AG09319 (cell line): ENCODE data around the gene RASAL2.

ENCODE experiments used
- DNase-seq: peaks from one replicate; pipeline ENCODE4 v3.0.0-alpha.2; 2010; ENCODE audit warnings: low read depth; ENCODE audit errors: extremely low read depth
- TF ChIP-seq, protein P1 (sequence below): IDR thresholded peaks from 2 replicates; pipeline ENCODE4 v1.5.1; 2011; ENCODE audit warnings: low read depth, mild to moderate bottlenecking, inconsistent platforms, low read length, moderate library complexity

Gene RASAL2

DNA sequence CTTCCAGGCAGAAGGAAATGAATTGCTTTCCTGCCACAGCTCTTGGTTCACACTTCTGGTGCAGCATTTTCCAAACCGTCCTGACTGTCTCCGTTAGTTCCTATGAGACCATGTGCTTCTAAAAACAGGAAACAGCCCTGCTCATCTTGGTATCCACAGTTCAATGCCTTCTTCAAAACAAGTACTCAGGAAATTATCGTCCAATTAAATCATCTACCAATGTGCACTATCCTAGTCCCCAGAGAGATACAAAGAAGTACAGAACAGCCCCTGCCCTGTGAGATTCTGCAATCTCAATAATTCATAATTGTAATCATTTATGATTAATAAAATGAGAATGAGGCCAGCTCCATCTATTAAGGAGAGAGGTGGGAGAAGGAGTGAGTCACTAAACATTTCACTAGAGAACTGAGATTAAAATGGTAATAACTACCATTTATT is 391.7 kb downstream of the RASAL2 start:
- no peak for DNase-seq
- TF ChIP-seq, protein P1, sequence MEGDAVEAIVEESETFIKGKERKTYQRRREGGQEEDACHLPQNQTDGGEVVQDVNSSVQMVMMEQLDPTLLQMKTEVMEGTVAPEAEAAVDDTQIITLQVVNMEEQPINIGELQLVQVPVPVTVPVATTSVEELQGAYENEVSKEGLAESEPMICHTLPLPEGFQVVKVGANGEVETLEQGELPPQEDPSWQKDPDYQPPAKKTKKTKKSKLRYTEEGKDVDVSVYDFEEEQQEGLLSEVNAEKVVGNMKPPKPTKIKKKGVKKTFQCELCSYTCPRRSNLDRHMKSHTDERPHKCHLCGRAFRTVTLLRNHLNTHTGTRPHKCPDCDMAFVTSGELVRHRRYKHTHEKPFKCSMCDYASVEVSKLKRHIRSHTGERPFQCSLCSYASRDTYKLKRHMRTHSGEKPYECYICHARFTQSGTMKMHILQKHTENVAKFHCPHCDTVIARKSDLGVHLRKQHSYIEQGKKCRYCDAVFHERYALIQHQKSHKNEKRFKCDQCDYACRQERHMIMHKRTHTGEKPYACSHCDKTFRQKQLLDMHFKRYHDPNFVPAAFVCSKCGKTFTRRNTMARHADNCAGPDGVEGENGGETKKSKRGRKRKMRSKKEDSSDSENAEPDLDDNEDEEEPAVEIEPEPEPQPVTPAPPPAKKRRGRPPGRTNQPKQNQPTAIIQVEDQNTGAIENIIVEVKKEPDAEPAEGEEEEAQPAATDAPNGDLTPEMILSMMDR, result no peak

DNA sequence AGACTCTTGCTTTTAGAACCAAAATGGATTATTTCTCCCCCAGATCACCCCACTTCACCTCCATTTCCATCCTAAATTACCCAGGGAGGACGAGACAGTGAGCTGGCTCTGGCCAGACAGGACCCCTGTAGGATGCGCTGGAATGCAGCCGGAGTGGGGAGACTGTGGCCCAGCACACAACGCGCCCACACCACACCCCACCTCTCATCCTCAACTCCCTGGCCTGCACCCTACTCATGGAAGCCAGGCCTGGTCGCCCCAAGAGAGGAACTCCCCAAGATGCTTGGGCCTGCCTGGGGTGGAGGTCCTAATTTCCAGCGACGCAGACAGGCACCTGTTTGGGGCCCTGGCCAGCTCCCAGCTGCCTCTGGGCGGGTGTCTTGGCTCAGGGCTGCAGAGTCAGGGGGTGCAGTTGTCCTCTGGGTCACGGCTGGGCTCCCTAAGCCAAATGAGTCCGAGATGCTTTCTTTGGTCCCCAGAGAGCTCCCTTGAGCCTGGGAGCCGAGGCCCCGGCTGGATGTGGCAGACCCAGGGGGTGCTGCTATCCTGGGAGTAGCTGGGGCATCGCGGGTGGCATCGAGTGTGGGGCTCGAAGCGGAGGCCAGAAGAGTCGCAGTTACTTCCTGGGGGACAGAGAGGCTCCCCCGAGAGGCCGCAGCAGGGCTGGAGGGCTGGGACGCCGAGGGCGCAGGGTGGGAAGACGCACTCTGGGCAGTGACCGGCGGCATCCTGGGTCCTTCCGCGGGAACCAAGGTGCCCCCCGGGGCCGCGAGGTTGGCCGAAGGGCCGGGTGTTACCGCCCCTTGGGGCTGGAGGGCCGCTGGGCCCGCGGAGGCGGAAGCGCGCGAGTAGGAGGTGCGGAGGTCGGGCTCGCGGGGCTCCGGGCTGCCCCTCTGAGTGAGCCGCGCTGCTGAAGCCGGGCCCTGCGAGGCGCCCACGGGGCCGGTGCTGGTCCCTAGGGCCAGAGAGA is 392.5 kb downstream of the RASAL2 start:
- TF ChIP-seq, protein P1, result no peak
- DNase-seq, result no peak

DNA sequence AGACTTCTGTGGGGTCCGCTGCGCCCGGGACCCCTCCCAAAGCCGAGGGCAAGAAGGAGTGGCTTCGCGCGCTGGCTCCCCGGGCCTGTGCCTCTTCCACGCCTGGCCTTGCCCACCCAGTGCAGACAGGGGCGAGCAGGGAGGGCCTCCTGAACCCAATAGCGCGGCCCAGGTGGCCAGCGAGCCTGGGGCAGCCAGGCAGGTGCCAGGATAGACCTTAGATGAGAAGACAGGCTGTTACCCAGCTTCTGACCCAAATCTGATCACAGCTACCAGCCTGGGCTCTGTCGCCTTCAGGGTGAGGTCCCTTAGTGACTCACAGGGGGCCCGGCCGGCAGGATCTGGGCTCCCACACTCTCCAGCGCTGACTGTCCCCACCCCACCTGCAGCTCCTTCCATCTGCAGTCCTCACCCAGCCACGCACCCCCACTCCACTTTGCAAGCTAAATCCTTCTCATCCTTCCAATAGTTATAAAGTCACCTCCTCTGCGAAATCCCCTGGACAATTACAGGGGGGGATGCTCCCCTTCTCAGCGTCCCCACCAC is 393.2 kb downstream of the RASAL2 start:
- no peak for DNase-seq
- TF ChIP-seq, protein P1, result no peak

DNA sequence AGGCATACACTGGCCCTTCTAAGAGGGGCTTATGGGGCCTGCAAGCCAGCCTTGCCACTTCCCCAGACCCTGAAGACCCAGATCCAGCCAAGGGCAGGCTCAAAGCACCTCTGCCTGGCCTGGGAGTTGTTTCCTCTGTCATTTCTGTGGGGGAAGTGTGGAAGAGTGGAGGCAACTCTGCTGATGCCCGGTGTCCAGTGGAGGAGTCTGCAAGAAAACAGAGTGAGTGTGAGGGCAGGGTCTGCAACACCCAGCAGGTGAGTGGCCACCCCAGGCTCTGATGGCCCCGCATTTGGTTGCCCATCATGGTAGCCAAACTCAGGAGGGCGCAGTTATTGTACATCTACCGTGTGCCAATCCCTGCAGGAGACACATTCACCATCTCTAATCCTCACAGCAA is 394.5 kb downstream of the RASAL2 start:
- TF ChIP-seq, protein P1, result no peak
- no peak for DNase-seq

DNA sequence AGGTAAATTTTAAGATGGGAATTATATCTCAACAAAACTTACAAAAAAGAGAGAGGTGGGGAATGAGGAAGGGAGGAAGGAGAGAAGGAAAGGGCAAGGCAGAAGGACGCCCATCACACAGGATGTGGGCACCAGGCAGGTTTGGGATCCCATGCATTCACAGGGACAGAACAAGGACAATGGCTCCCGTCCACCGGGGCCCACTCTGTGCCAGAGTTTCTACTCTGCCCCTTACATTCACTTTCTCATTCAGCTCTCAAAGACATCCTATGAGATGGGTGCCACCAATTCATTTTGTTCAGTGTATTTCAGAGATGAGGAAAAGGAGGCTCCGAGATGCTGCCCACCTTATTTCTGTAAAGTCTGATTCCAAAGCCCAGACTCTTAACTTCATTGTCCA is 395.5 kb downstream of the RASAL2 start:
- TF ChIP-seq, protein P1, result no peak

DNA sequence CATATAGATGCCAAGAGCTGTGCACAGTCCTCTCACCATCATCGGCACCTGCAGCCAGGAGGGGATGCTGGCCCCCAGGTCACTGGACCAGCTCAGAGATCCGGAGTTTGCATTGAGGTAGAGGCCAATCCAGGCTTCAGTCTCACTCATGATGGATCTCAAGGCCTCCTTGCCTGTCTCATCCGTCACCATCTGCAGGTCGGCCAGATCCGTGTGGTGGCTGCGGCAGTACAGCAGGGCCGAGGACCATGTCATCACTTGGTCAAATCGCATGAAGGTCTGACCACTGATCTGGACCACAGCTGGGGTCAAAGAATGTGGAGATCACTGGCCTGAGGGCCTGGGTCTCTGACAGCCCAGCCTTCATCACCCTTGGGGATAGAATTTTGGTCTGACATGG is 396.2 kb downstream of the RASAL2 start:
- TF ChIP-seq, protein P1, result no peak
- DNase-seq, result no peak

More for the DNA sequence above, 395.5 kb downstream of the RASAL2 start:
- no peak for DNase-seq

DNA sequence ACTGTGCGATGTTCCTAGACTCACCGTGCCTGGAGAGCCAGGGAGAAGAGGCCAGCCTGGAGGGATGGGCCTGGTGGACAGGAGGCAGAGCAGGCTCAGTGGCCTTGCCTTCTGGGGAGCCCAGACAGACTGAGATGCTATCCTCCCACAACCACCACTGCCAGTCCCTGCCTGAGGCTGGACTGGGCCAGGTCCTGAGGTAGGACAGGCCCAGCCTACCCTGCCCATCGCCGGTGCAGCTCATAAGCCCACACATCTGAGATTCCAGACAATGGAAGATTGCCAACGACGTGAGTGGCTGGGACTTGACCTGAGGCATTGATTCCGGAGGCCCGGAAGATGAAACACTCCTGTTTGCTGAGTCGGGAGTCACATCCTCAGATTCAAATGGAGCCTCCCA is 397.1 kb downstream of the RASAL2 start:
- DNase-seq, result no peak
- TF ChIP-seq, protein P1, result no peak
